Measurements from ENCODE around the gene TNFRSF14. TPM values are rescaled to one million over a fixed set of nuclear protein-coding genes. Genes with fewer than 3 reads are reported as not detected.
A peak's percentile ranks its signal among the peaks of the same experiment; 100 is the strongest.

TNFRSF14 gene
- total and polyA plus RNA-seq, 4 donors: 14.8 to 38.1 (median 29.1) TPM

GRCh38 chr1:2522230-2522629, 33.9 kb upstream of the TNFRSF14 start:
- TF ChIP-seq GABPA (IDR thresholded peaks at IDR 0.05 in 1 of 2, conservative IDR thresholded peaks at IDR 0.05 in 1 of 2): no peak
- TF ChIP-seq SP1 (IDR thresholded peaks at IDR 0.05): peak; percentile 69
- peak; percentile 95 to 97 for TF ChIP-seq HNF4A (conservative IDR thresholded peaks at IDR 0.05)
- no peak for TF ChIP-seq NR2F2 (IDR thresholded peaks at IDR 0.05)
- no peak for TF ChIP-seq FOXA2 (IDR thresholded peaks at IDR 0.05)
- no peak for TF ChIP-seq CTCF (IDR thresholded peaks at IDR 0.05; ENCODE audit: low read depth, low read length, missing input control)
- no peak for TF ChIP-seq MAX (IDR thresholded peaks at IDR 0.05)
- no peak for TF ChIP-seq REST (IDR thresholded peaks at IDR 0.05)
- no peak for TF ChIP-seq YY1 (IDR thresholded peaks at IDR 0.05)
- peak; percentile 80 to 83 for TF ChIP-seq RXRA (IDR thresholded peaks at IDR 0.05)
- TF ChIP-seq HNF4G (IDR thresholded peaks at IDR 0.05): peak; percentile 92
- no peak for TF ChIP-seq RAD21 (IDR thresholded peaks at IDR 0.05)
- TF ChIP-seq EGR1 (IDR thresholded peaks at IDR 0.05; ENCODE audit: low read depth in 2 of 2): no peak
- TF ChIP-seq ATF3 (IDR thresholded peaks at IDR 0.05): no peak
- no peak for TF ChIP-seq TAF1 (conservative IDR thresholded peaks at IDR 0.05)
- TF ChIP-seq FOXA1 (IDR thresholded peaks at IDR 0.05): no peak
- no peak for TF ChIP-seq JUND (IDR thresholded peaks at IDR 0.05)
- TF ChIP-seq ZBTB33 (IDR thresholded peaks at IDR 0.05): no peak
- DNase-seq (ENCODE audit: low spot score): no peak
- Histone ChIP-seq H3K9me3 (ENCODE audit: control insufficient read depth in 4 of 4, low read length in 3 of 4) (no peaks in the 10 kb centered on the region), H3K27ac (ENCODE audit: low read depth in 1 of 2, low read length in 2 of 2) (peak overlapping the region; percentile 35 to 44), H3K4me1 (ENCODE audit: control insufficient read depth in 4 of 4, insufficient read depth in 4 of 4, low read length in 3 of 4) (peaks cover 25 to 47% (median 43%) of the 10 kb centered on the region in 4 donors), H3K9ac (ENCODE audit: low read depth in 1 of 2, low read length in 2 of 2) (no peak overlapping the region), H3K36me3 (ENCODE audit: control insufficient read depth in 4 of 4, insufficient read depth in 3 of 4, low read depth in 1 of 4, low read length in 3 of 4) (peaks cover 12 to 38% (median 22%) of the 10 kb centered on the region in 4 donors), H3K4me3 (ENCODE audit: low read depth in 1 of 3, low read length in 3 of 3) (no peak overlapping the region), H3K27me3 (ENCODE audit: control insufficient read depth in 4 of 4, insufficient read depth in 4 of 4, low read length in 3 of 4) (no peaks in the 10 kb centered on the region)
- WGBS: 56% methylated on average over 7 of the region's 7 CpGs
